Left kidney (tissue), 2 donors: ENCODE data around the gene PRAC1. TPM values are rescaled to one million over a fixed set of nuclear protein-coding genes. Genes with fewer than 3 reads are reported as not detected.
"Not testable (repeated sequence)": the region's sequence is repeated elsewhere in the genome, so short reads cannot be mapped to it uniquely, and the experiment has no call there.

Source experiments
- DNase-seq: peaks from one replicate; pipeline ENCODE4 v3.0.0-alpha.2; 2013
- polyA plus RNA-seq: library from polyadenylated mRNA; unstranded; fragments of 120-200 nt; gene quantifications from one replicate; pipeline ENCODE4 v1.2.1, GENCODE V29; 2013; ENCODE audit not compliant: insufficient read length

Gene PRAC1
- polyA plus RNA-seq, 1 donor, result not detected

GRCh38 chr17:48726916-48727286 lies 4.6 kb upstream of the PRAC1 start:
- DNase-seq, result no peak

DNA sequence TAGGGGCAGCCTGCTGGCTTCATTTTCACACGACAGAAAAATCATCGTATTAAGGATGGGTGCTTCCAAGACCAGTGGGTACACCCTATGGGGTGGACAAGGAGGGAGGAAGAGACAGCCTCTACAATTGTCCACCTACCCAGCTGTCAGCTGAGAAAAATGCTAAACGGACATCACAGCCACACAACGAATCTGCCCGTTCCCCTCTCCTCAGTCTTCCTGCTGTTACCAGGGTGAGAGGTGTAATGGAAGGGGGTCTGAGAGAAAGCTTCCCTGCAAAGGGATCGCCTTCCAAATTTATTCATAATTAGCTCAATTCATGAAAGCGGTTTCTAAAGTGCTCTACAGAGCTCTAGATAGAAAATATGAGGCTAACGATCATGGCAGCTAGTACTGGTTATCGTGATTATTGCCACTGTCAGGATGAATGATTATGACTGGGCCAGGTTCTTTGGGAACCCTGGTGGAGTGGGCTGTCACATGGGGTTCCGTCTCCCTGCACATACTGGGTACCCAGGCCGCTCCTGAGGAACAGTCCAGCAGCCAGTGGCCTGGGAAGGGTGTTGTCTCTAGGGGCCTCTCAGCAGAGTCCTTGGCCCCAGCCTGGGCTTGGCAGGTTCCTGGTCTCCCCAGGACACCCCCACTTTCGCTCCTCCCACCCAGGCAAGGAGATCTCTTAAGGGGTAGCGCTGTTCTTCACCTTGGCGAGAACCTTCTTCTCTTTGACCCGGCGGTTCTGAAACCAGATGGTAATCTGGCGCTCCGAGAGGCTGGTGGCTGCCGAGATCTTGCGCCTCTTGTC lies 4.0 kb upstream of the PRAC1 start:
- no peak for DNase-seq

DNA sequence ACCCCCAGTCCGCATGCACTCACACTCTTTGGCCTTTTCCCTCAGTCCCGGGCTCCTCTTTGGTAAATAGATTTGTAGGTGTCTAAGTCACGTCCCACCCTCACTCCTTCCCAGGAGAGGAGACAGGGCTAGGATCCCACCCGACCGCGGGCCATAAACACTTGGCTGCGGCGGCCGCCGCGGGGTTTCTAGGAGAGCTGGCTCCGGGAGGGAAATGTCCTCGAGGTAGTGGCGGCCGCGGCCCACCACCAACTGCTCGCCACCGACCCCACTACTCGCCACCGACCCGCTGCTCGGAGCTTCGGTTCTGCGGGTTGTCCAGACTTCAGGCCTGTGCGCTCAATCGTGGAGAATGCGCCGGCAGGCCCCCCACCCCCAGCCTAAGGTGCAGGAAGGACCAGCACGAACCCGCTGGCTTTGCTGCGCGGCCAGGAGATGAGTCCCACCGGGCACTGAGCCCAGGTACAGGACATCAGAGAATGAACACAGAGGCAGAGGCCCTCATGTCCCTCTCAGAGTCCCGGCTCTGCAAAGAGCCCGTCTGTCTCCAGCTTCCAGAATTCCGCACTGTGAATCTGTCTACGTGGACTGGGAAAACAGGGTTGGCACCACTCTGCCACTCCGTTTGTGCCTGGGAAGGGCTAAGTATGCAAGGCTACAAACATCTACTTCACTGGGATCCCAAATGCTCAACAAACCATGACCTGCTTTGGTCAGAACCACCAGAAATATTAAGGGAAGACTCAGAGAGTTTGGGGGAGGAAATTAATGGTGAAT lies 3.2 kb upstream of the PRAC1 start:
- no peak for DNase-seq

DNA sequence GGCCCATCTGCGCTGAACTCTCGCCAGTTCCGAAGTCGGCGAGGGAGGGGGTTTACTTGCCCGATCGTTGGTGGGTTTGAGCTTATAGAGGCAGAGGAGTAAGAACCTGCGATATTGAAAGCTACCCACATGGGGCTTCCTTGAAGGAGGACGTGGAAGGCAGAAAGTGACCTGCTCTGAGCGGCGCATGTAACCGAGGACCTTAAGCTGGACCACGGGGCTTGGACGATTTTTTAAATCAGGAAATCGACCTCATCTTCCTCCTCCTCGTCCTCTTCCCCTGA lies 2.6 kb upstream of the PRAC1 start:
- DNase-seq, result no peak

DNA sequence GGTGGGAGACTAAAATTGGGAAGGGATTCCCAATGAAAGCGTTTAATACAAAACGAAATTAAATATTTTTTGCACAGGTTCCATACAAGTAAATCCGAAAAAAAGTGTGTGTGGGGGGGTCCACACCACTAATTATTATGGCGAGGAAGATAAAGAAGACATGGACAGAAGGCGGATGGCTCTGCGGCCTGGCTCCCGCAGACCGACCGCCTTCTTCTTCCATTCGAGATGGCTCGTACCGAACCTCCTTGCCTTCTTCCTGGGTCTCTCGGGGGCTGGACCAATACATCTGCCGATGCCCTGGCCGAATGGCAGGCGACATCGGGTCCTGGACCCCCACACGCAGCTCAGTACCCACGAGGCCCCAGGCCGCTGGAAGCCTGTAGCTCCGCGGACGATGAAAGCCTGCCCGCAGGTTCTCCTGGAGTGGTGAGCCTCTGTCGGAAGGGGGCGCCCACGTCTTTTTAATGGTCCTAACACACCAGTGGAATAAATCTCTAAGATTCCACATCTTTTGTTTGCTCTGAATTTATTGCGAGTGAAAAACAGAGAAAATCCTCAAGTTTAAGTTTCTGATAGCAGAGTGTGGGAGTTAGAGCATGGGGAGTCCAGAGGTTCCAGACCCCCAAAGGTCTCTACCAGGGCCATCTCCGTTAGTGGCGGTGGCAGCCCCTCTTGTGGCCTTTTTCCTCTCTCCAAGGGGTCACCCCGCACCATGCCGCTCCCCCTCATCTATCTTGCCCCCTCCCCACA lies 2.1 kb upstream of the PRAC1 start:
- peak; percentile 88 for DNase-seq

- no peak for DNase-seq
These were observed 1.3 kb upstream of the PRAC1 start for GRCh38 chr17:48723423-48724250.

- DNase-seq, result no peak
These were observed 651 bp upstream of the PRAC1 start, which contains the start of gene PRAC2 for GRCh38 chr17:48722915-48723422. Gene PRAC2 (plus strand): TSS chr17:48723185. CDS start chr17:48724411, 1,226 bp downstream.

GRCh38 chr17:48721009-48721402 lies 1.3 kb downstream of the PRAC1 start:
- DNase-seq, result no peak

DNA sequence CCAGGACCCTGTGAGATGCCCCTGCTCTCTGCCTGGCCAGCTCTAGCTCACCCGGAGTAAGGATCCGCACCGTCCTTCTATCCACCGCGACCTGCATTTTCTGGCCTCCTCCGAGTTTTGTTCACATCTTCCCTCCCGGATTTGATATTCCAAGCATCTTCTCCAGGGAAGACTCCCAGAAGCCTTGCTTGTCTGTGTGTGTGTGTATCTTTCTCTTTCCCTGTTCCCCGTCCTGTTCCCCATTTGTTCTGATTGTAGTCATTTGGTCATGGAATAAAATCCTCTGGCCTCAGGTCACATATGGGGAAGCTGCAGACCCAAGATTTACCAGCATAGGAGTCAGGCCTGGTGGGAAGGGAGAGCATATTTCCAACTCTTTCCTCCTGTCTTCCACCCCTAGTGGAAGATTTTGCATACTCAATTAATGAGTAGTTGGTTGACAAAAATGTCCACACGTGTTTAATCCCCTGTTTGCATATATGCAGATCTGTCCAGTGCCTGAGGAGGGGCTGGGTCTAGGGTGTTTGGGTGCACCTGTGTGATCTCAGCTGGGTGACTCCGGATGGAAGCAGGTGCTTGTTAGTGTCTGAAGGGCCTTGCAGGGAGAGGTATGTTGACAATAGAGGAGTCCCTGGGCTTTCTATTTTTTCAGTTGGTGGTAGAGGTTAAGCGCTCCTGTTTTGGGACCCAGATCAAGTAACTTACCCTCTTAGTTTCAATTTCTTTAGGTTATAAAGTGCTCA lies 1.9 kb downstream of the PRAC1 start:
- no peak for DNase-seq

DNA sequence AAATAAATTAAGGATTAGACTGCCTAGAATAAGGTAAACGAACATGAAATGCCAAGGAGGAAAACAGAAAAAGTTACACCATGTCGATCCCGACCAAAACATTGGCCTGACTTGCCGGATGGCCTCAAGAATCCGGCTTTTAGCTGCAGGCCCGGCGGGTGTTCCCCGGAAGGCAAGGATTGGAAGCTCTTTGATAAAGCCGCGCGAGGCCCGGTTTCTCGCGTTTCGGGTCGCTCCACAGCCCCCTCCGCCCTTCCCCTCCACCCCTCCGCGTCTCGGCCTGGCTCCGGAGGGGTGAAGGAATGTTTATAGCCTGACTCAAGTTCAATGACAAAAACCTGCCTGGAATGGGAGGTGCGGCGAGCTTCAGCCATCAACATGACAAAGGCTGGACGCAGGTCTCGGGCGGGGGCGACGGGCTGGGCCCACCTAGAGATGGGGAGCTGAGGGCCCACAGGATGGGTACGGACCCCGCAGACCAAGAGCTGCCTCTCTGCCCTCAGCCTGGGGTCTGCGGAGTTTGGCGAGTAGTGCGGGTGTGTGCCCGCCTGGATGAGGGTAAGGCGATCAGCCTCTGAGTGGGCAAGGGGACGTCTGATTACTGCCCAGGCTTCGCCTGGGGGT lies 2.6 kb downstream of the PRAC1 start:
- DNase-seq, result no peak

- no peak for DNase-seq
These were observed 3.3 kb downstream of the PRAC1 start for GRCh38 chr17:48718761-48719641.

DNA sequence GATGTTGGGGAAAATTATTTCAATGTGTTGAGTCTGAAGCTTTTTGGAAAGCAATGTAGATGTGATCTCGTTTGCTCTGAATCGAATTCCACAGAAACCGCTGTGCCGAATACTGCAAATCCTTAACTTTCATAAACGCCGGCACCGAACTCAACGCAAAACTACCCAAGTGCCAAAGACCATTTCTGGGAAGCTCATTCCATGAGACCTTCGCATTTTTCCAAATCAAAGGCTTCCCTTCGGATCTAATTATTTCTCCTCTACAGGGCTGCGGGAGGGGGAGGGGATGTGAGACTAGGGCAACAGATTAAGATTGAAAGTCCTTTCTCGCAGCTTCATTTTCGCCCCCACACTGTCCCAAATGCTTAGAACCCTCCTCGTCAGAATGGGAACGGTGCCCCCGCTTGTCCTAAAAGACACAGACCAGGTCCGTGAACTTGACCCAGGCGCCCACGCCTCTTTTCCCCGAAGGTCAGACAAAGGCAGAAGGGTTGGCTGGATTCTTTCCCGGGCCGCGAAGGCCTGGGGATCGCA lies 4.0 kb downstream of the PRAC1 start:
- DNase-seq, result no peak

DNA sequence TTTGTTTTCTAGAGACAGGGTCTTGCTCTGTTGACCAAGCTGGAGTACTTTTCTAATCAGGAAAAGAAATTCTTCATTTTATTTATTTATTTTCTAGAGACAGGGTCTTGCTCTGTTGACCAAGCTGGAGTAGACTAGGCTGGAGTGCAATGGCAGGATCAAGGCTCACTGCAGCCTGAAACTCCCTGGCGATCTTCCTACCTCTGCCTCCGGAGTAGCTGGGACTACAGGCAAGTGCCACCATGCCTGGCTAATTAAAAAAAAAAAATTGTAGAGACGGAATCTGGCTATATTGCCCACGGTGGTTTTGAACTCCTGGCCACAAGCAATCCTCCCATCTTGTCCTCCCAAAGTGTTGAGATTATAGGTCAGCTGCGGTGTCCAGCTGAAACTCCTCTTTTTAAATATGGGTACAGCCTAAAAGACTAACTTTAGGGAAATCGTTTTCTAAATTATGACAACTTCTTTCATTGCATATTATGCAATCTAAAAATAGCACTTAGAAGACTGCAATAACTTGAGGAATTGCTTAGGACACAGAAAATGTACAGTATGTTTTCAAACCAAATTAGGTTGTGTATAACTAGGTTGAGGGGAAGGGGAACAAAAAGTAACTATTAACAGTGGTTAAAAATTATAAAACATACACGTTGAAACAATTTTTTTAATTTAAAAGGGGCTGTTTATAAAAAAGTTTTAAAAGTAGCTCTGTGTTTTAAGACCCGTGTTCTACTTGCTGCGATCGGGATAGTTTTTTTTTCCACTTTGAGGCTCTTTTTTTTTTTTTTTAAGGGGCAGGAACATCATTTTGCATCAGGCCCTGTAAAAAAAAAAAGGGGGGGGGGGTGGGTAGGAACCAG lies 4.7 kb downstream of the PRAC1 start:
- DNase-seq, result no peak

- DNase-seq, result not testable (repeated sequence)
These were observed 5.8 kb downstream of the PRAC1 start for GRCh38 chr17:48716549-48716948.

DNA sequence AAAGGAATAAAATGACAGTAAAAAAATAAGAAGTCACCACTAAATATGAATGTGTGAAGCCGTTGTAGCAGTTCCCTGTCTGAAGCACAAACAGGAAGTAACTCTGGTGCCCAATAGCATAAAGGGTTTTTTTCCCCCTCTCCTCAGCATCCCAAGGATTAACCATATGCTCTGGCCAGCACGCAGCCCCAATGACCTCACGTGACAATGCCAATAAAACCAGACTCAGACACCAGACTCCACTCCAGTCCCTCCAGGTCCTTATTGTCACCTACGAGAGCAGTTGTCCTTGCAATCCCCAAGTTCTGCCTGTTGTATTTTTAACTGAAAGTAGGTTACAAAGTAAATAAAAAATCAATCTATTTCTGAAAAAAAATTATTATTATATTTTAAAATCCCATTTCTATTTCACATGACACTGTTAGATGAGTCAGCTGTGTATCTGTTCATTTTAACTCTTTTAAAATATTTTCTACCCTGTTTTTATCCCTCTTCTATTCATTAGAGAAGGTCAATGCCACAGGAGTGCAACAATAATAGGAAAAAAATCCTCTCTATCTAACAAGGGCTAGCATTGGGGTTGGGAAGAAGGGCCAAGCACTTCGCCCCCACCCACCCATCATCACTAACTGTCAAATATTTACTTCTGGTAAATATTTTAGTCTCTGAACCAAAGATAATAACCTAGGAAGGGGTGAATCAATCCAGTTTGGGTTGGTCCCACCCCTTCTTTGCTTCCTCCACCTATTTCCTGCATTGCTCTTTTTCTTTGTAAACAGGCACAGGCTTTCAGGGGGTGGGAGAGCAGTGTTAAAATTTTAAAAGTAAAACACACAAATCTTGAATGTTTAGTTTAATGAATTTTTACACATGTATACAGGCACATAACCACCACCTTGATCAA lies 6.6 kb downstream of the PRAC1 start:
- DNase-seq, result no peak

DNA sequence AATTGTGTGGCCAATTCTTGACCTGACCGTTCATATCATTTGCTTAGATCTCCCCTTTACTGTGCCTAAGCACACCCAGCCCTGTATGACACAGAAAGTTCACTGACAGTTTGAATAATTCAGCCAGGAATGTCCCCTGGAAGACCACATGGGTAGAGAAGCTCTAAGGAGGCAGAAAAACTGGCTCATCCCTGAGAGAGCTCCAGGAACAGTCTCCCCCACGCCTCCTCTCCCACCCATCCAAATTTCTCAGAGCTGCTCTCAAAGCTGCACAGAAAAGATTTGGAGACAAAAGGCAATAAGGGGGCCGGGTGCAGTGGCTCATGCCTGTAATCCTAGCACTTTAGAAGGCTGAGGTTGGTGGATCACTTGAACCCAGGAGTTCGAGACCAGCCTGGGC lies 11.2 kb downstream of the PRAC1 start:
- DNase-seq, result no peak
